ENCODE measurements around the gene SLC49A3. TPM values are rescaled to one million over a fixed set of nuclear protein-coding genes. Genes with fewer than 3 reads are reported as not detected.

Gene SLC49A3
- total and polyA plus RNA-seq, 2 of the 8 experiments (the other 6 are each of a cell fraction or from before 2014, with no cell fraction given): 5.0 to 8.8 TPM

DNA sequence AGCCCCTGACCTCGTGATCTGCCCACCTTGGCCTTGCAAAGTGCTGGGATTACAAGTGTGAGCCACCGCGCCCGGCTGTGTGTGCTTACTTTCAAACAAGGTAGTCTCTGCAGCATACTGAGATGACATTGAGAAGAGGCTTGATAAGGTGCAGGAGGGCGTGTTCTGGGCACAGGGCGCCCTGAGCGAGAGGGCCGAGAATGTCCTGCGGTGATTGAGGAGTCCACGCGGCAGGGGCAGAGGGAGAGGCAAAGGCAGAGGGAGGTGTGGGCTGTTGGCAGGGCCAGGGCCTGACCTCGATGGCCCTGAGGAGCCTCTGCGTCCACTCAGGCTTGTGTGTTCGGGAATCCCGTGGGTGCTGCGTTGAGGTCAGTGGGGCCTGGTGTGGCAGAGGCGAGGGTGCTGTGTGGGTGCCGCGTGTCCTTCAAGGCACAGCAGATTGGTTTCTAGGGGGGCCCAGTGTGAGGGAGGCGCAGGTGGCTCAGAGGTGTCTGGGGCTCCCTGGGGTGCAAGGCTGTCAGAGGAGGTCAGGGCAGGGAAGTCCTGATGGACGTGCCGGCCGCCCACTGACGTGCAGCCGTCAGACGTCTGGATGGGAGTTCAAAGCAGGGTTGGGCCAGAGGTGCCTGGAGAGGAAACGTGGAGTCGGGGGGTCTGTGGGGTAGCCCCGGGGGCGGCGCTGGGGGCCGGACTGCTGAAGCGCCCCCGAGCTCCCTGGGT is 28.8 kb upstream of the SLC49A3 start:
- peaks cover 35% of the 10 kb centered on the region for H3K79me1 ChIP-seq (ENCODE audit: low read depth, low read length)
- no peak overlapping the region for H2BK15ac ChIP-seq (ENCODE audit: low read length)
- FAIRE-seq (no peak), DNase-seq (ENCODE audit: low read depth in 1 of 2, low spot score in 2 of 2) (no peak)
- no peaks in the 10 kb centered on the region for H3K27me3 ChIP-seq (replicated peaks in 1 of 4; ENCODE audit: control insufficient read depth in 3 of 4, extremely low read depth in 1 of 4, insufficient read depth in 3 of 4, low read length in 3 of 4)
- H3K79me2 ChIP-seq (ENCODE audit: control insufficient read depth in 1 of 2, insufficient read depth in 2 of 2, low read length in 2 of 2): peaks cover 6 to 81% of the 10 kb centered on the region in 2 experiments; a peak in 3 of 4 replicates
- H2BK12ac ChIP-seq (ENCODE audit: low read depth, low read length): no peak overlapping the region
- no peak overlapping the region for H2BK120ac ChIP-seq (replicated peaks; ENCODE audit: low read depth, low read length)
- H4K5ac ChIP-seq (ENCODE audit: insufficient read length, low read depth, low read length): no peak overlapping the region
- H2AK5ac ChIP-seq (ENCODE audit: low read depth, low read length): no peak overlapping the region
- H2AFZ ChIP-seq (ENCODE audit: low read length): no peak overlapping the region
- H2BK5ac ChIP-seq (ENCODE audit: low read depth, low read length): no peak overlapping the region
- H3K27ac ChIP-seq (ENCODE audit: low read depth, low read length): no peak overlapping the region
- no peak overlapping the region for H3K56ac ChIP-seq (replicated peaks; ENCODE audit: insufficient read length, low read depth, low read length)
- no peak overlapping the region for H3K4ac ChIP-seq (replicated peaks; ENCODE audit: insufficient read length, low read depth, low read length)
- no peak overlapping the region for H3K18ac ChIP-seq (ENCODE audit: extremely low read depth, low read length)
- no peak overlapping the region for H3K23ac ChIP-seq (ENCODE audit: insufficient read length)
- H3K36me3 ChIP-seq (ENCODE audit: control insufficient read depth in 2 of 4, insufficient read depth in 4 of 4, low read length in 3 of 4): peaks cover 0 to 7% (median 0%) of the 10 kb centered on the region in 4 experiments; a peak in 2 of 8 replicates
- H3K23me2 ChIP-seq (ENCODE audit: low read depth, low read length): no peaks in the 10 kb centered on the region
- POLR2A ChIA-PET (ENCODE audit: partially characterized antibody): interaction anchor here (0.6 kb wide), 2 partner anchors 27 to 33 kb away, joined by 3 to 4 read pairs; no protein-coding TSS in a partner anchor
- 95% methylated on average over 34 of the region's 34 CpGs; no CpG with 5 or more reads in 1 of the 2 experiments for WGBS, 2 experiments (ENCODE audit: extremely low coverage in 1 of 2, insufficient coverage in 1 of 2, insufficient read length in 1 of 2, insufficient replicate concordance in 2 of 2, low coverage in 1 of 2, low lambda C conversion rate in 2 of 2, missing lambda C conversion rate in 1 of 2)
- H3K9me3 ChIP-seq (ENCODE audit: insufficient read depth in 2 of 2, low read depth in 1 of 2, low read length in 1 of 2): no peaks in the 10 kb centered on the region
- H3K4me3 ChIP-seq (ENCODE audit: extremely low read depth in 1 of 4, insufficient read depth in 2 of 4, low read depth in 3 of 4, low read length in 4 of 4): no peak overlapping the region
- CTCF ChIA-PET (ENCODE audit: partially characterized antibody): interaction anchor here (1.8 to 2.8 kb wide), 2 partner anchors 24 to 34 kb away, joined by 7 to 16 read pairs; no protein-coding TSS in a partner anchor
- H4K8ac ChIP-seq (ENCODE audit: extremely low read depth, insufficient read depth, low read length): no peak overlapping the region
- no peak overlapping the region for H2BK20ac ChIP-seq (ENCODE audit: low read length)
- H3K4me2 ChIP-seq (ENCODE audit: insufficient read depth in 1 of 2, low read depth in 2 of 2, low read length in 2 of 2): no peak overlapping the region
- H3K14ac ChIP-seq (ENCODE audit: insufficient read length): no peak overlapping the region
- no peak overlapping the region for H3K9ac ChIP-seq (replicated peaks in 1 of 4; ENCODE audit: extremely low read depth in 1 of 4, low read depth in 3 of 4, low read length in 3 of 4)
- peaks cover 29 to 52% of the 10 kb centered on the region in 2 experiments for H4K20me1 ChIP-seq (replicated peaks in 1 of 2; ENCODE audit: control insufficient read depth in 1 of 2, insufficient read depth in 2 of 2, low read length in 2 of 2)
- no peaks in the 10 kb centered on the region for H3K4me1 ChIP-seq (replicated peaks in 1 of 4; ENCODE audit: control insufficient read depth in 3 of 4, insufficient read depth in 4 of 4, low read length in 3 of 4)
- no peak overlapping the region for H4K91ac ChIP-seq (replicated peaks; ENCODE audit: insufficient read length, low read length)
- TF ChIP-seq TAF1 (IDR thresholded peaks at IDR 0.05; ENCODE audit: low read depth, low read length) (no peak), MAX (IDR thresholded peaks at IDR 0.05) (no peak), POLR2A (IDR thresholded peaks at IDR 0.05; ENCODE audit: control extremely low read depth in 1 of 2, low read depth in 2 of 2, low read length in 2 of 2) (no peak), CTBP2 (IDR thresholded peaks at IDR 0.05; ENCODE audit: borderline replicate concordance, insufficient read depth, insufficient read length, low read length) (no peak), KDM4A (IDR thresholded peaks at IDR 0.05; ENCODE audit: low read depth, low read length, severe bottlenecking) (no peak)
- TF ChIP-seq, protein P1, sequence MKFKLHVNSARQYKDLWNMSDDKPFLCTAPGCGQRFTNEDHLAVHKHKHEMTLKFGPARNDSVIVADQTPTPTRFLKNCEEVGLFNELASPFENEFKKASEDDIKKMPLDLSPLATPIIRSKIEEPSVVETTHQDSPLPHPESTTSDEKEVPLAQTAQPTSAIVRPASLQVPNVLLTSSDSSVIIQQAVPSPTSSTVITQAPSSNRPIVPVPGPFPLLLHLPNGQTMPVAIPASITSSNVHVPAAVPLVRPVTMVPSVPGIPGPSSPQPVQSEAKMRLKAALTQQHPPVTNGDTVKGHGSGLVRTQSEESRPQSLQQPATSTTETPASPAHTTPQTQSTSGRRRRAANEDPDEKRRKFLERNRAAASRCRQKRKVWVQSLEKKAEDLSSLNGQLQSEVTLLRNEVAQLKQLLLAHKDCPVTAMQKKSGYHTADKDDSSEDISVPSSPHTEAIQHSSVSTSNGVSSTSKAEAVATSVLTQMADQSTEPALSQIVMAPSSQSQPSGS (IDR thresholded peaks at IDR 0.05; ENCODE audit: low read length): no peak
- TF ChIP-seq, protein P2, sequence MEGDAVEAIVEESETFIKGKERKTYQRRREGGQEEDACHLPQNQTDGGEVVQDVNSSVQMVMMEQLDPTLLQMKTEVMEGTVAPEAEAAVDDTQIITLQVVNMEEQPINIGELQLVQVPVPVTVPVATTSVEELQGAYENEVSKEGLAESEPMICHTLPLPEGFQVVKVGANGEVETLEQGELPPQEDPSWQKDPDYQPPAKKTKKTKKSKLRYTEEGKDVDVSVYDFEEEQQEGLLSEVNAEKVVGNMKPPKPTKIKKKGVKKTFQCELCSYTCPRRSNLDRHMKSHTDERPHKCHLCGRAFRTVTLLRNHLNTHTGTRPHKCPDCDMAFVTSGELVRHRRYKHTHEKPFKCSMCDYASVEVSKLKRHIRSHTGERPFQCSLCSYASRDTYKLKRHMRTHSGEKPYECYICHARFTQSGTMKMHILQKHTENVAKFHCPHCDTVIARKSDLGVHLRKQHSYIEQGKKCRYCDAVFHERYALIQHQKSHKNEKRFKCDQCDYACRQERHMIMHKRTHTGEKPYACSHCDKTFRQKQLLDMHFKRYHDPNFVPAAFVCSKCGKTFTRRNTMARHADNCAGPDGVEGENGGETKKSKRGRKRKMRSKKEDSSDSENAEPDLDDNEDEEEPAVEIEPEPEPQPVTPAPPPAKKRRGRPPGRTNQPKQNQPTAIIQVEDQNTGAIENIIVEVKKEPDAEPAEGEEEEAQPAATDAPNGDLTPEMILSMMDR (IDR thresholded peaks at IDR 0.05; ENCODE audit: control extremely low read depth in 1 of 3, insufficient read depth in 1 of 3, low read depth in 1 of 3, low read length in 3 of 3): no peak

Measured in H1 (cell line).